GM12891 (cell line): ENCODE results near the gene CCDC102A.

Experiments
- DNase-seq: peaks from one replicate; pipeline ENCODE4 v3.0.0; 2011; ENCODE audit warnings: low spot score; ENCODE audit not compliant: insufficient read length
- FAIRE-seq: peaks from 2 replicates; lab custom pipeline; 2011; peaks lifted over from hg19 to GRCh38; lab: Jason Lieb, UNC
- PAX5 ChIP-seq: IDR thresholded peaks from 2 replicates; pipeline ENCODE4 v1.6.1; 2011; ENCODE audit warnings: low read length, moderate library complexity, mild to moderate bottlenecking; ENCODE audit not compliant: insufficient read depth, severe bottlenecking
- POLR2A ChIP-seq: IDR thresholded peaks from 2 replicates; pipeline ENCODE4 v1.6.1; 2011; ENCODE audit warnings: low read depth, low read length, control low read depth
- POLR2AphosphoS5 ChIP-seq: IDR thresholded peaks from 2 replicates; pipeline ENCODE4 v1.6.1; 2011; ENCODE audit warnings: low read depth, low read length, control low read depth
- POU2F2 ChIP-seq: IDR thresholded peaks from 2 replicates; pipeline ENCODE4 v1.6.1; 2011; ENCODE audit warnings: low read depth, mild to moderate bottlenecking, control low read depth, low read length, moderate library complexity
- SPI1 ChIP-seq: IDR thresholded peaks from 2 replicates; pipeline ENCODE4 v1.6.1; 2011; ENCODE audit warnings: low read depth, low read length, control low read depth
- TAF1 ChIP-seq: IDR thresholded peaks from 2 replicates; pipeline ENCODE4 v1.6.1; 2011; ENCODE audit warnings: low read depth, low read length, control low read depth

CCDC102A gene

DNA sequence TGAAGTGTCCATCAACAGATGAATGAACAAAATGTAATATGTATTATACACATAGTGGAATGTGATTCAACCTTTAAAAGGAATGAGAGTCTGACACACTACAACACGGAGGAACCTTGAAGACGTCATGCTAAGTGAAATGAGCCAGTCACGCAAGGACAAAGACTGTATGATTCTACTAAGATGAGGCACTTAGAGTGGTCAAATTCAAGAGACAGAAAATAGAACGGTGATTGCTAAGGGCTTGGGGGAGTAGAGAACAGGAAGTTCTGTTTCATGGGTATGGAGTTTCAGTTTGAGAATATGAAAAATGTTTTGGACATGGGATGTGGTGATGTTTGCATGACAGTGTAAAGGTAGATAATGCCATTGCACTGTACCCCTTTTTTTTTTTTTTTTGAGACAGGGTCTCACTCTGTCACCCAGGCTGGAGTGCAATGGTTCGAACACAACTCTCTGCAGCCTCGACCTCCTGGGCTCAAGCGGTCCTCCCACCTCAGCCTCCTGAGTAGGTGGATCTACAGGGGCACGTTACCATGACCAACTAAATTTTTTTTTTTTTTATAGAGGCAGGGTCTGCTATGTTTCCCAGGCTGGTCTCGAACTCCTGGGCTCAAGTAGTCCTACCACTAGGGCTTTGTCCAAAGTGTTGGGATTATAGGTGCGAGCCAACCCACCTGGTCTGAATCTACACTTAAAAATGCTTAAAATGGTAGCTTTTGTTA, 2.9 kb upstream of the CCDC102A start:
- FAIRE-seq = peak; percentile 98
- DNase-seq = no peak
- TF ChIP-seq PAX5 = peak; percentile 44
- no peak for TF ChIP-seq TAF1
- TF ChIP-seq POLR2AphosphoS5 = no peak
- peak; percentile 32; the same call in 1 of the 2 replicates for TF ChIP-seq POLR2A
- TF ChIP-seq POU2F2 = peak; percentile 88
- peak; percentile 55 for TF ChIP-seq SPI1

DNA sequence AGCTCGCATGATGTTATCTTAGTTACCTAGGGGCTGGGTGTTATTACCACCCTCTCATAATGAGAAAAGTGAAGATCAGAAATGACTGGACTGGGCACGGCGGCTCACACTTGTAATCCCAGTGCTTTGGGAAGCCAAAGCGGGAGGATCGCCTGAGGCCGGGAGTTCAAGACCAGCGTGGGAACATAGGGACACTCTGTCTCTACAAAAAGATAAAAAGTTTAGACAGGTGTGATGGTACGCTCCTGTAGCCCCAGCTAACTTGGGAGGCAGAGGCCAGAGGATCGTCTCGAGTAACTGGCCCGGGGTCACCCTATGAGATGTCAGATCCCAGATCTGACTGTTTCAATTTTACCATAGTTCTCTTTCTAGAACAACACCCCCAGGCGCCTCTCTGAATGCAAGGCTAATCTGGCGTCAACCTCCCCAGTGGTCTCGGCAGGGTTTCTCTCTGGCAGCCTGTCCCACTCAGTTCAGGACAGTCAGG, 1.9 kb upstream of the CCDC102A start:
- DNase-seq (no peak), FAIRE-seq (no peak)
- TF ChIP-seq POLR2AphosphoS5 = no peak
- no peak for TF ChIP-seq PAX5
- no peak for TF ChIP-seq SPI1
- 0 out of 2 replicates have a peak, but pooled peaks have one; percentile 50 for TF ChIP-seq POU2F2

DNA sequence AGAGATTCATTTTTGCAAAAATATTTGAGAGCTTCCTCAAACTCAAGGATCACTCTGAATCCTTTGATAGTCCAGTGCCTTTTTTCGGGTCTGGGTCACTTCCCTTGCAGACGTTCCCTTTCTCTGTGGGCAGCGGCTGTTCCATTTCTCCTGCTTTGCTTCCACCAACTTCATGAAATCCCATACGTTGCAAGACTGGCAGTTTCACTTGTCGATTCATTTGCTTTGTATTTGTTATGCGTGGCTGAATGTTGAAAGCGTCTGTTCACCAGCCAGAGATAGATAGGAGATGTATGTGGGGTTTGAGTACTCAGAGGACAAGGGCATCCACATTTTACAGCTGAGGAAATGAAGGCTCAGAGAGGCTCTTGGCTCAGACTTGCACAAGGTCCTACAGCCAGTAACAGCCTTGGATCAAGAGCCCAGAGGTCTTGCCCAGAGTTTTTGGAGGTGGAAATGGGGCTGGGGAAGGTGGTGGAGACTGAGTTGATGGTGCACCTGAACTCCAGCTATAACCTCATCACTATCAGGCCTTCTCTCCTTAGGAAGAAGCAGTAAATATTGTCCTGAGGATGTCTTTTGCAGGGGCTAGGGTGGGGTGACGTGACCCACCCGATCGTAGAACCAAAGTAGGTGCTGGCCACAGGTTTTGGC, 1.3 kb upstream of the CCDC102A start:
- FAIRE-seq (no peak), DNase-seq (no peak)
- TF ChIP-seq POLR2A (no peak; the same call in 1 of the 2 replicates), POLR2AphosphoS5 (no peak; the same call in 1 of the 2 replicates), POU2F2 (no peak), TAF1 (no peak), SPI1 (no peak), PAX5 (peak; percentile 20)

DNA sequence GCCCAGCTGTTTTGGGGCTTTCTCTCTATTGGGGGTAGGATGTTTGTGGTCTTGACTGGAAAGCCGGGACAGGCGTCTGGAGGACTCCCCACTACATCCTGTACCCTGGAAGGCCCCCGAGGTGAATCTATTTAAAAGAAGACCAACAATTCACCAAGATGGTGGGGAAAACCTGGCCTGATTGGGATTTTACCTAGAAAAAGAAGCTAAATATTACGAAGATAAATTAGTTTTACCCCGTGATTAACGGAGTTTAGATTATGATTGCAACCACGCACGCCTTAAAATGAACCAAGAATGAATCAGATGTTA, 779 bp upstream of the CCDC102A start:
- TF ChIP-seq TAF1 (no peak), SPI1 (no peak), POU2F2 (no peak; the same call in 1 of the 2 replicates), PAX5 (no peak), POLR2A (no peak)
- FAIRE-seq (no peak), DNase-seq (no peak)

DNA sequence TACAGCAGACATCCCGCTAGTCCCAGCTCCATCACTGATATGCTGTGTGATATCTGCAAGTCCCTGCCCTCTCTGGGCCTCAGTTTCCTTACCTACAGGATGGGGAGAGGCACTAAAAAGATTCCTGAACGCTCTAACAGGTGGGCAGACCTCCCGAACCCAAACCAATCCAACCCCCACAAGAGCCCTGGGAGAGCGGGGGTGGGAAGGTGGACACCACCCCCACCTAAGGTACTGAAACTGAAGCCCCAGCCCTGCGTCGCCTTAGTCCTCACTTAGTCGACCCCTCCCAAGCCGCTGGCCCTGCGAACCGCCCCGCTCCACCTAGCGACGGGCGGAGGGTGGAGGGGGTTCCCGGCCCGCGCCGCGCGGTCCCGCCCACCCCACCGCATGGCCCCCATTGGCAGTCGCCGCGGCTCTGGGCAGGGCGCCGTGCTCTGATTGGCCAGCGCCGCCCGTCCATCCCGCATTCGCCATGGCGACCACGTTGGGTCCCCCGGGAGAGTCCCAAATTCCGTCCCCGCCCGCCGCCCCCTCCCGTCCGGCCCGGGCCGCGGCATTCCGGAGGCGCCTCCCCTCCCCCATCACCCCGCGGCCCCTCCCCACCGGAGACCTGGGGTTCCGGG, 578 bp downstream of the CCDC102A start:
- DNase-seq (peak; percentile 97), FAIRE-seq (peak; percentile 99)
- TF ChIP-seq POU2F2 = no peak
- TF ChIP-seq POLR2A = no peak
- TF ChIP-seq TAF1 = no peak
- TF ChIP-seq POLR2AphosphoS5 = no peak
- no peak for TF ChIP-seq SPI1
- no peak for TF ChIP-seq PAX5

DNA sequence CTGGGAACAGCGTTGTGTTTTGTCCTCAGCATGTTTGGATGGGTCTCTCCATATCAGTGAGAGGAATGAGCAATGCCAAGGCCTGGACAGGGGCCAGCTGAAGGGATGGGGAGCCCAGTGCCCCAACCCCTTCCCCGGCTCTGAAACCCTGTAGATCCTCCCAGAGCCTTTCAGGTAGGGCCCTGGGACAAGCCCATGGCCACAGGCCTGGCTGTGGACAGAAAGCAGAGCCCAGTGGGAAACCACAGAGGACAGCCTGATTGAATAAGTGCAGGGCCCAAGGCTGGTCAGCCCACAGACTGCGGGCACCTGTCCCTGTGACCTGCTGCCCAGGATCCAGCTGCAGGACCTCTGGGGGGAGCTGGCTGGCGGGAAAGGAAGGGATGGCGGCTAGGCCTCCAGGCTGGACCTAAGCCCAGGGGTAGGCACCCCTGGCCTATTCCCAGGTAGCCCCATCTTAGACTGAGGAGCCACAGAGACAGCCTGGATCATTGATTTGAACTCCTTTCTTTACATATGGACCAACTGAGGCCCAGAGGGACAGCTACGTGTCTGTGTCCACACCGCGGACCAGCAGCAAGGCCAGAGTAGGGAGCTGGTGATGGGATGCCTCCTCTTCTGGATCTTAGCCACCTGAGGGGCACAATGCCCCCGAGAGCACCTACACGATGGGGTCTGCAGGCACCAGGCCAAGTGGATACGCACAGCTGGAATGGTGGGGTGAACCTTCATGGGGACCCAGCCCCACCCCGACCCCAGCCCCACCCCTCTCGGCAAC, 1.3 kb downstream of the CCDC102A start:
- TF ChIP-seq SPI1 = no peak
- no peak for TF ChIP-seq POU2F2
- no peak for TF ChIP-seq TAF1
- TF ChIP-seq PAX5 = no peak
- peak; percentile 61 for FAIRE-seq
- DNase-seq = no peak

DNA sequence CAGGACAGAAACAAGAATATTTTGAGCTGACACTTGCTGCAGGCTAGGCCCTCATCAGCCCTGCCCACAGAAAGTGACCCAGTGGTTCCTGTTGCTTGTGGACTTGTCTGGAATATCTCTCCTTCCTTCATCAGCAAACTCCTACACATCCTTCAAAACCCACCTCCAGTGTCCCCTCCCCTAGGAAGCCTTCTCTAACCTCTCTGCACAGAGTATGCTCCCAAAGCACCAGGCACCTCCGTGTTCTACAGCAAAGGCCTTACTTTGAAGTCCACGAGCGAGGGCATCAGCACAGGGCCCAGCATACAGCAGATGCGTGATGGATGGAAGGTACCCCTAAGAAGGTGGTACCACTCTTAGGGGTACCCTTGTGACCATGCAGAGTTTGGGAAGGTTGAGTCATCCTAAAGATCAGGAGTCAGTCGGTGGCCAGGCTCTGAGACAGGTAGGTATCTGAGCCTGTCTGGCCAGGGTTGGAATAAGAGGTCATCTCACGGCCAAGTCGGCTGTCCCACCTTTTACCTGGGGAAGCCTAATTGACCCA, 2.0 kb downstream of the CCDC102A start:
- FAIRE-seq (peak; percentile 48), DNase-seq (no peak)
- TF ChIP-seq SPI1 = no peak
- TF ChIP-seq PAX5 = no peak
- no peak for TF ChIP-seq POU2F2
- no peak for TF ChIP-seq POLR2A
- TF ChIP-seq POLR2AphosphoS5 = no peak
- no peak for TF ChIP-seq TAF1

DNA sequence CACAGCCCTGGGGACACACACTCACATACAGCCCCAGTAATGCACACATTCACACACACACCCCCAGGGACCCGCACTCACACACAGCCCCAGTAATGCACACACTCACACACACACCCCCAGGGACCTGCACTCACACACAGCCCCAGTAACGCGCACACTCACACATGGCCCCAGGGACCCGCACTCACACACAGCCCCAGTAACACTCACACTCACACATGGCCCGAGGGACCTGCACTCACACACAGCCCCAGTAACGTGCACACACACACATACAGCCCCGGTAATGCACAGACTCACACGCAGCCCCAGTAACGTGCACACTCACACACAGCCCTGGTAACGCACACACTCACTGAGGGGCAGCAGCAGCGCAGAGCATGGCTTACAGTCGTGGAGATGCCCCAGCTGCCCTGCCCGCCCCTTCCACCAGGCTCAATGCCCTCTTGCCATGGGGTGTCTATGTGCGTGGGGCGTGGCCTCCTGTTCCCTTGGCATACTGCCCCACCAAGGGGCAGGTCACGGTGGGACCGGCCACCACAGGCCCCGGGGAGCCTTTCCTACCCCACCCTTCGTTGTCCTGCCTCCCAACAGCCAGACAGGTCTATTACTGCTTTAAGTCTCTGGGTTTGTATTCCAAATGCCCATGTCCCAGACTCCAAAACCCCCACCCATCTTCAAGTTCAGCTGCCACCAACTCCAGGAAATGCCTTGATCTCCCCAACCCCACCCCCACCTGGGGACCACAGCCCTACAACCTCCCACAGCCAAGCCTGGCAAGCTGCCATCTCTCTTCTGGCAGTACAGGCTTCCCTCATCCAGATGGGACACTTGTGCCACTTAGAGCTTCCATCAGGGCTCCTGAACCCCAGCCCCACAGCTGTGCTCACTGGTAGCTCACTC, 2.7 kb downstream of the CCDC102A start:
- DNase-seq (no peak), FAIRE-seq (peak; percentile 68)
- TF ChIP-seq TAF1 (no peak), POU2F2 (no peak), POLR2AphosphoS5 (no peak), POLR2A (no peak), PAX5 (no peak), SPI1 (no peak)
